GM12878 (cell line): ENCODE data around the gene TMUB1. TPM values are rescaled to one million over a fixed set of nuclear protein-coding genes. Genes with fewer than 3 reads are reported as not detected.

Source experiments
- BRCA1 ChIP-seq: IDR thresholded peaks from 2 replicates; pipeline ENCODE4 v1.6.1; 2011; ENCODE audit warnings: low read depth, low read length, improper control_type of control experiment
- CBX3 ChIP-seq: fragments of 200-600 bp; sonication (generic); IDR thresholded peaks from 2 replicates; pipeline ENCODE4 v1.6.1; 2016; ENCODE audit warnings: low read depth, borderline replicate concordance
- CEBPZ ChIP-seq: fragments of 150-350 bp; IDR thresholded peaks from 2 replicates; pipeline ENCODE4 v1.6.1; 2016; ENCODE audit warnings: low read depth, low read length
- CREM ChIP-seq: IDR thresholded peaks from 2 replicates; pipeline ENCODE4 v1.6.1; 2014; ENCODE audit warnings: antibody characterized with exemption, low read depth
- DPF2 ChIP-seq: fragments of 450-650 bp; IDR thresholded peaks from 2 replicates; pipeline ENCODE4 v1.6.1; 2017; ENCODE audit warnings: mild to moderate bottlenecking
- E2F8 ChIP-seq: fragments of 450-650 bp; IDR thresholded peaks from 2 replicates; pipeline ENCODE4 v1.6.1; 2018; ENCODE audit warnings: mild to moderate bottlenecking, low read depth, moderate library complexity; ENCODE audit not compliant: partially characterized antibody
- EGR1 ChIP-seq, 2 experiments: IDR thresholded peaks; 1 replicate in 1 of 2; 2 replicates in 1 of 2; pipeline ENCODE4 v1.6.1; 2011 to 2012; ENCODE audit warnings: low read depth in 2 of 2, low read length in 2 of 2, borderline replicate concordance in 1 of 2, mild to moderate bottlenecking in 1 of 2, moderate library complexity in 1 of 2
- ELK1 ChIP-seq: IDR thresholded peaks from 2 replicates; pipeline ENCODE4 v1.6.1; 2012; ENCODE audit warnings: low read depth, low read length, improper control_type of control experiment
- LARP7 ChIP-seq: fragments of 450-650 bp; IDR thresholded peaks from 2 replicates; pipeline ENCODE4 v1.6.1; 2017; ENCODE audit warnings: mild to moderate bottlenecking
- MXI1 ChIP-seq: fragments of 150-350 bp; IDR thresholded peaks from 2 replicates; pipeline ENCODE4 v1.6.1; 2011; ENCODE audit warnings: low read depth, mild to moderate bottlenecking, inconsistent platforms, low read length, improper control_type of control experiment
- NBN ChIP-seq: fragments of 450-650 bp; IDR thresholded peaks from 2 replicates; pipeline ENCODE4 v1.6.1; 2016
- NFYA ChIP-seq: IDR thresholded peaks from 2 replicates; pipeline ENCODE4 v1.6.1; 2011; ENCODE audit warnings: low read depth, mild to moderate bottlenecking, low read length, improper control_type of control experiment, borderline replicate concordance
- NR2C2 ChIP-seq: IDR thresholded peaks from 2 replicates; pipeline ENCODE4 v1.6.1; 2011; ENCODE audit warnings: borderline replicate concordance, low read depth; ENCODE audit not compliant: control insufficient read depth, insufficient read length
- PKNOX1 ChIP-seq: fragments of 450-650 bp; IDR thresholded peaks from 2 replicates; pipeline ENCODE4 v1.6.1; 2016; ENCODE audit warnings: mild to moderate bottlenecking
- RB1 ChIP-seq: fragments of 450-650 bp; formaldehyde crosslinking; IDR thresholded peaks from 2 replicates; pipeline ENCODE4 v1.6.1; 2017; ENCODE audit warnings: mild to moderate bottlenecking, borderline replicate concordance
- SIN3A ChIP-seq: IDR thresholded peaks from 2 replicates; pipeline ENCODE4 v1.6.1; 2012; ENCODE audit warnings: low read depth, low read length, improper control_type of control experiment
- SIX5 ChIP-seq: IDR thresholded peaks from 2 replicates; pipeline ENCODE4 v1.6.1; 2011; ENCODE audit warnings: mild to moderate bottlenecking, low read depth, low read length, moderate library complexity; ENCODE audit not compliant: severe bottlenecking
- TARDBP ChIP-seq: IDR thresholded peaks from 2 replicates; pipeline ENCODE4 v1.6.1; 2016; ENCODE audit warnings: borderline replicate concordance
- USF1 ChIP-seq: IDR thresholded peaks from 2 replicates; pipeline ENCODE4 v1.6.1; 2011; ENCODE audit warnings: borderline replicate concordance, low read depth, mild to moderate bottlenecking, moderate library complexity, mixed read lengths, low read length; ENCODE audit not compliant: insufficient read depth; ENCODE audit errors: extremely low read length
- YY1 ChIP-seq: IDR thresholded peaks from 2 replicates; pipeline ENCODE4 v1.6.1; 2011; ENCODE audit warnings: low read depth, mild to moderate bottlenecking, low read length
- polyA plus RNA-seq, 11 experiments: library from polyadenylated mRNA; depleted of rRNA in 4 of 11; unstranded in 6 of 11; stranded (reverse) in 5 of 11; fragments of >200 nt; fragmentation: Nextera tagmentation in 4 of 11; fragmentation: Illumina TruSeq in 1 of 11; extraction: Ambion mirVana in 4 of 11; extraction: Trizol in 1 of 11; gene quantifications; 1 replicate in 1 of 11; 2 replicates in 10 of 11; pipeline versions ENCODE4 v1.2.1 to v1.2.3, GENCODE V29; 2011 to 2016; ENCODE audit warnings: inconsistent platforms in 2 of 11, missing spikeins in 2 of 11, low read depth in 1 of 11
- total RNA-seq, 4 experiments: library from RNA; depleted of rRNA in 3 of 4; stranded (reverse); fragments of >200 nt in 3 of 4; fragmentation: Illumina TruSeq in 1 of 4; extraction: Trizol in 1 of 4; gene quantifications; 2 replicates each; pipeline versions ENCODE4 v1.2.1 to v1.2.3, GENCODE V29; 2013 to 2021

Gene TMUB1
- total and polyA plus RNA-seq, 10 of the 15 experiments (the other 5 are each of a cell fraction or from before 2014, with no cell fraction given), result 0.27 to 79.5 (median 41.3) TPM; not detected in 1

- no peak for TF ChIP-seq CEBPZ
- TF ChIP-seq CREM, result peak; percentile 59; the same call in 1 of the 2 replicates
- peak; percentile 48 for TF ChIP-seq NBN
- 0 out of 3 replicates have a peak, but pooled peaks of 1 of the 2 experiments have one; percentile 25 for TF ChIP-seq EGR1 (IDR thresholded peaks at IDR 0.05; ENCODE audit: borderline replicate concordance in 1 of 2, low read depth in 2 of 2, low read length in 2 of 2)
- TF ChIP-seq SIX5, result peak; percentile 72
- TF ChIP-seq DPF2, result peak; percentile 54; the same call in 1 of the 2 replicates
- no peak for TF ChIP-seq YY1
- peak; percentile 20; the same call in 1 of the 2 replicates for TF ChIP-seq SIN3A
- TF ChIP-seq PKNOX1, result peak; percentile 39; the same call in 1 of the 2 replicates
- TF ChIP-seq E2F8, result no peak
- TF ChIP-seq NFYA, result no peak
- TF ChIP-seq ELK1, result peak; percentile 75; the same call in 1 of the 2 replicates
- peak; percentile 84 for TF ChIP-seq MXI1
- TF ChIP-seq LARP7, result 0 out of 2 replicates have a peak, but pooled peaks have one; percentile 64
- peak; percentile 67 for TF ChIP-seq USF1
- no peak for TF ChIP-seq CBX3
- TF ChIP-seq BRCA1, result no peak
- peak; percentile 68; the same call in 1 of the 2 replicates for TF ChIP-seq TARDBP
- TF ChIP-seq RB1, result peak; percentile 50; the same call in 1 of the 2 replicates
- no peak for TF ChIP-seq NR2C2
Measured at GRCh38 chr7:151083071-151083823, at the start of gene TMUB1 (continued).
